WTC11 (cell line): ENCODE results near the gene ZNF710.
"Not testable (repeated sequence)": the region's sequence is repeated elsewhere in the genome, so short reads cannot be mapped to it uniquely, and the experiment has no call there.

Experiments
- GRHL2 ChIP-seq: fragments of 250-450 bp; sonication (Bioruptor Pico); IDR thresholded peaks from 2 replicates; pipeline ENCODE4 v1.8.0; 2022; ENCODE audit warnings: mild to moderate bottlenecking, moderate library complexity; ENCODE audit not compliant: insufficient replicate concordance, severe bottlenecking
- ZNF121 ChIP-seq: sonication (generic); formaldehyde crosslinking; IDR thresholded peaks from 2 replicates; pipeline ENCODE4 v1.8.0; 2023; ENCODE audit warnings: missing genetic modification reagents
- TF ChIP-seq, protein P1 (sequence below): fragments of 200-600 bp; IDR thresholded peaks from 2 replicates; pipeline ENCODE4 v1.8.0; 2022; ENCODE audit warnings: antibody characterized with exemption
- TF ChIP-seq, protein P2 (sequence below): sonication (generic); formaldehyde crosslinking; IDR thresholded peaks from 2 replicates; pipeline ENCODE4 v1.8.1; 2022; ENCODE audit warnings: mild to moderate bottlenecking, missing genetic modification reagents, moderate library complexity, borderline replicate concordance

DNA sequence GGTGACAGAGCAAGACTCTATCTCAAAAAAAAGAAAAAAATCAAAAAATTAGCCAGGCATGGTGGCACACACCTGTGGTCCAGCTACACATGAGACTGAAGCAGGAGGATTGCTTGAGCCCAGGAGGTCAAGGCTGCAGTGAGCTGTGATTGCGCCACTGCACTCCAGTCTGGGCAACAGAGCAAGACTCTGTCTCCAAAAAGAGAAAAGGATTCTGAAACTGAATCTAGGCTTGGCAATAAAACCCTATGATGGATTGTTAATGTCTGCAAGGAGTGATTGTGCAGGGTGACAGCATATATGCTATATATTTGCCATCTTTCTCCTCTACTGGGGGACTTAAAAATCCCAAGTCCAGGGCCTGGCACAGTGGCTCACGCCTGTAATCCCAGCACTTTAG lies 69.5 kb downstream of the ZNF710 start:
- not testable (repeated sequence) for TF ChIP-seq ZNF121, GRHL2 (CRISPR knock-in tag)
- TF ChIP-seq, protein P1, sequence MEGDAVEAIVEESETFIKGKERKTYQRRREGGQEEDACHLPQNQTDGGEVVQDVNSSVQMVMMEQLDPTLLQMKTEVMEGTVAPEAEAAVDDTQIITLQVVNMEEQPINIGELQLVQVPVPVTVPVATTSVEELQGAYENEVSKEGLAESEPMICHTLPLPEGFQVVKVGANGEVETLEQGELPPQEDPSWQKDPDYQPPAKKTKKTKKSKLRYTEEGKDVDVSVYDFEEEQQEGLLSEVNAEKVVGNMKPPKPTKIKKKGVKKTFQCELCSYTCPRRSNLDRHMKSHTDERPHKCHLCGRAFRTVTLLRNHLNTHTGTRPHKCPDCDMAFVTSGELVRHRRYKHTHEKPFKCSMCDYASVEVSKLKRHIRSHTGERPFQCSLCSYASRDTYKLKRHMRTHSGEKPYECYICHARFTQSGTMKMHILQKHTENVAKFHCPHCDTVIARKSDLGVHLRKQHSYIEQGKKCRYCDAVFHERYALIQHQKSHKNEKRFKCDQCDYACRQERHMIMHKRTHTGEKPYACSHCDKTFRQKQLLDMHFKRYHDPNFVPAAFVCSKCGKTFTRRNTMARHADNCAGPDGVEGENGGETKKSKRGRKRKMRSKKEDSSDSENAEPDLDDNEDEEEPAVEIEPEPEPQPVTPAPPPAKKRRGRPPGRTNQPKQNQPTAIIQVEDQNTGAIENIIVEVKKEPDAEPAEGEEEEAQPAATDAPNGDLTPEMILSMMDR = not testable (repeated sequence)
- TF ChIP-seq, protein P2, sequence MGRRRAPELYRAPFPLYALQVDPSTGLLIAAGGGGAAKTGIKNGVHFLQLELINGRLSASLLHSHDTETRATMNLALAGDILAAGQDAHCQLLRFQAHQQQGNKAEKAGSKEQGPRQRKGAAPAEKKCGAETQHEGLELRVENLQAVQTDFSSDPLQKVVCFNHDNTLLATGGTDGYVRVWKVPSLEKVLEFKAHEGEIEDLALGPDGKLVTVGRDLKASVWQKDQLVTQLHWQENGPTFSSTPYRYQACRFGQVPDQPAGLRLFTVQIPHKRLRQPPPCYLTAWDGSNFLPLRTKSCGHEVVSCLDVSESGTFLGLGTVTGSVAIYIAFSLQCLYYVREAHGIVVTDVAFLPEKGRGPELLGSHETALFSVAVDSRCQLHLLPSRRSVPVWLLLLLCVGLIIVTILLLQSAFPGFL (CRISPR knock-in tag) = not testable (repeated sequence)
